GM12878 (cell line): ENCODE measurements around the gene OR10G6. TPM values are rescaled to one million over a fixed set of nuclear protein-coding genes. Genes with fewer than 3 reads are reported as not detected.

ENCODE experiments used
- ATF7 ChIP-seq: fragments of 450-650 bp; IDR thresholded peaks from 2 replicates; pipeline ENCODE4 v1.6.1; 2016; ENCODE audit warnings: low read depth, mild to moderate bottlenecking
- BRCA1 ChIP-seq: IDR thresholded peaks from 2 replicates; pipeline ENCODE4 v1.6.1; 2011; ENCODE audit warnings: low read depth, low read length, improper control_type of control experiment
- E4F1 ChIP-seq: fragments of 450-650 bp; IDR thresholded peaks from 2 replicates; pipeline ENCODE4 v1.6.1; 2018; ENCODE audit warnings: borderline replicate concordance, mild to moderate bottlenecking; ENCODE audit not compliant: partially characterized antibody
- FOXK2 ChIP-seq: fragments of 450-650 bp; IDR thresholded peaks from 2 replicates; pipeline ENCODE4 v1.6.1; 2017; ENCODE audit warnings: mild to moderate bottlenecking, moderate library complexity
- IRF3 ChIP-seq: fragments of 450-650 bp; IDR thresholded peaks from 2 replicates; pipeline ENCODE4 v1.6.1; 2014; ENCODE audit warnings: mild to moderate bottlenecking
- LARP7 ChIP-seq: fragments of 450-650 bp; IDR thresholded peaks from 2 replicates; pipeline ENCODE4 v1.6.1; 2017; ENCODE audit warnings: mild to moderate bottlenecking
- NR2F1 ChIP-seq: fragments of 450-650 bp; conservative IDR thresholded peaks from 2 replicates; pipeline ENCODE4 v1.6.1; 2017; ENCODE audit warnings: mild to moderate bottlenecking
- RFX5 ChIP-seq: IDR thresholded peaks from 2 replicates; pipeline ENCODE4 v1.6.1; 2011; ENCODE audit warnings: low read depth, low read length, improper control_type of control experiment
- SKIL ChIP-seq: fragments of 450-650 bp; IDR thresholded peaks from 2 replicates; pipeline ENCODE4 v1.6.1; 2017; ENCODE audit warnings: mild to moderate bottlenecking, low read depth, inconsistent platforms; ENCODE audit not compliant: poor library complexity, severe bottlenecking
- SMARCA5 ChIP-seq: fragments of 450-650 bp; IDR thresholded peaks from 2 replicates; pipeline ENCODE4 v1.6.1; 2017; ENCODE audit warnings: mild to moderate bottlenecking
- STAT1 ChIP-seq: fragments of 450-650 bp; conservative IDR thresholded peaks from 2 replicates; pipeline ENCODE4 v1.6.1; 2014; ENCODE audit warnings: antibody characterized with exemption, mild to moderate bottlenecking
- ZNF622 ChIP-seq: fragments of 450-650 bp; IDR thresholded peaks from 2 replicates; pipeline ENCODE4 v1.6.1; 2017; ENCODE audit warnings: mild to moderate bottlenecking, inconsistent platforms
- polyA plus RNA-seq, 11 experiments: library from polyadenylated mRNA; depleted of rRNA in 4 of 11; unstranded in 6 of 11; stranded (reverse) in 5 of 11; fragments of >200 nt; fragmentation: Nextera tagmentation in 4 of 11; fragmentation: Illumina TruSeq in 1 of 11; extraction: Ambion mirVana in 4 of 11; extraction: Trizol in 1 of 11; gene quantifications; 1 replicate in 1 of 11; 2 replicates in 10 of 11; pipeline versions ENCODE4 v1.2.1 to v1.2.3, GENCODE V29; 2011 to 2016; ENCODE audit warnings: inconsistent platforms in 2 of 11, missing spikeins in 2 of 11, low read depth in 1 of 11
- total RNA-seq, 4 experiments: library from RNA; depleted of rRNA in 3 of 4; stranded (reverse); fragments of >200 nt in 3 of 4; fragmentation: Illumina TruSeq in 1 of 4; extraction: Trizol in 1 of 4; gene quantifications; 2 replicates each; pipeline versions ENCODE4 v1.2.1 to v1.2.3, GENCODE V29; 2013 to 2021
- TF ChIP-seq, protein P1 (sequence below): fragments of 450-650 bp; formaldehyde crosslinking; IDR thresholded peaks from 2 replicates; pipeline ENCODE4 v1.4.0; 2022; ENCODE audit warnings: mild to moderate bottlenecking, moderate library complexity
- TF ChIP-seq, protein P2 (sequence below): IDR thresholded peaks from 2 replicates; pipeline ENCODE4 v1.6.1; 2012; ENCODE audit warnings: low read depth, low read length, improper control_type of control experiment
- TF ChIP-seq, protein P3 (sequence below): IDR thresholded peaks from 2 replicates; pipeline ENCODE4 v1.6.1; 2011; ENCODE audit warnings: low read depth, mild to moderate bottlenecking, low read length, moderate library complexity, borderline replicate concordance; ENCODE audit errors: extremely low read depth
- TF ChIP-seq, protein P4 (sequence below): IDR thresholded peaks from 2 replicates; pipeline ENCODE4 v1.6.1; 2012; ENCODE audit warnings: low read depth, low read length, improper control_type of control experiment

OR10G6 gene
- total and polyA plus RNA-seq, 10 of the 15 experiments (the other 5 are each of a cell fraction or from before 2014, with no cell fraction given), result not detected

- no peak for TF ChIP-seq SKIL
- no peak for TF ChIP-seq FOXK2
- TF ChIP-seq, protein P1, sequence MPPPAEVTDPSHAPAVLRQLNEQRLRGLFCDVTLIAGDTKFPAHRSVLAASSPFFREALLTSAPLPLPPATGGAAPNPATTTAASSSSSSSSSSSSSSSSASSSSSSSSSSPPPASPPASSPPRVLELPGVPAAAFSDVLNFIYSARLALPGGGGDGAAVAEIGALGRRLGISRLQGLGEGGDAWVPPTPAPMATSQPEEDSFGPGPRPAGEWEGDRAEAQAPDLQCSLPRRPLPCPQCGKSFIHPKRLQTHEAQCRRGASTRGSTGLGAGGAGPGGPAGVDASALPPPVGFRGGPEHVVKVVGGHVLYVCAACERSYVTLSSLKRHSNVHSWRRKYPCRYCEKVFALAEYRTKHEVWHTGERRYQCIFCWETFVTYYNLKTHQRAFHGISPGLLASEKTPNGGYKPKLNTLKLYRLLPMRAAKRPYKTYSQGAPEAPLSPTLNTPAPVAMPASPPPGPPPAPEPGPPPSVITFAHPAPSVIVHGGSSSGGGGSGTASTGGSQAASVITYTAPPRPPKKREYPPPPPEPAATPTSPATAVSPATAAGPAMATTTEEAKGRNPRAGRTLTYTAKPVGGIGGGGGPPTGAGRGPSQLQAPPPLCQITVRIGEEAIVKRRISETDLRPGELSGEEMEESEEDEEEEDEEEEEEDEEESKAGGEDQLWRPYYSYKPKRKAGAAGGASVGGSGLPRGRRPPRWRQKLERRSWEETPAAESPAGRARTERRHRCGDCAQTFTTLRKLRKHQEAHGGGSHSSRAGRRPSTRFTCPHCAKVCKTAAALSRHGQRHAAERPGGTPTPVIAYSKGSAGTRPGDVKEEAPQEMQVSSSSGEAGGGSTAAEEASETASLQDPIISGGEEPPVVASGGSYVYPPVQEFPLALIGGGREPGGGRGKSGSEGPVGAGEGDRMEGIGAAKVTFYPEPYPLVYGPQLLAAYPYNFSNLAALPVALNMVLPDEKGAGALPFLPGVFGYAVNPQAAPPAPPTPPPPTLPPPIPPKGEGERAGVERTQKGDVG (CRISPR knock-in tag), result no peak
- TF ChIP-seq, protein P2, sequence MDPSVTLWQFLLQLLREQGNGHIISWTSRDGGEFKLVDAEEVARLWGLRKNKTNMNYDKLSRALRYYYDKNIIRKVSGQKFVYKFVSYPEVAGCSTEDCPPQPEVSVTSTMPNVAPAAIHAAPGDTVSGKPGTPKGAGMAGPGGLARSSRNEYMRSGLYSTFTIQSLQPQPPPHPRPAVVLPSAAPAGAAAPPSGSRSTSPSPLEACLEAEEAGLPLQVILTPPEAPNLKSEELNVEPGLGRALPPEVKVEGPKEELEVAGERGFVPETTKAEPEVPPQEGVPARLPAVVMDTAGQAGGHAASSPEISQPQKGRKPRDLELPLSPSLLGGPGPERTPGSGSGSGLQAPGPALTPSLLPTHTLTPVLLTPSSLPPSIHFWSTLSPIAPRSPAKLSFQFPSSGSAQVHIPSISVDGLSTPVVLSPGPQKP, result no peak
- no peak for TF ChIP-seq LARP7
- TF ChIP-seq ATF7, result no peak
- no peak for TF ChIP-seq RFX5
- TF ChIP-seq E4F1, result no peak
- TF ChIP-seq STAT1, result no peak
- TF ChIP-seq IRF3, result no peak
- no peak for TF ChIP-seq NR2F1
- TF ChIP-seq SMARCA5, result no peak
- TF ChIP-seq, protein P3, sequence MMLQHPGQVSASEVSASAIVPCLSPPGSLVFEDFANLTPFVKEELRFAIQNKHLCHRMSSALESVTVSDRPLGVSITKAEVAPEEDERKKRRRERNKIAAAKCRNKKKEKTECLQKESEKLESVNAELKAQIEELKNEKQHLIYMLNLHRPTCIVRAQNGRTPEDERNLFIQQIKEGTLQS, result no peak
- TF ChIP-seq ZNF622, result no peak
- TF ChIP-seq, protein P4, sequence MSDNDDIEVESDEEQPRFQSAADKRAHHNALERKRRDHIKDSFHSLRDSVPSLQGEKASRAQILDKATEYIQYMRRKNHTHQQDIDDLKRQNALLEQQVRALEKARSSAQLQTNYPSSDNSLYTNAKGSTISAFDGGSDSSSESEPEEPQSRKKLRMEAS, result no peak
- no peak for TF ChIP-seq BRCA1
- TF ChIP-seq, all 136 proteins: peak for 0
Measured at GRCh38 chr11:123976770-123977560, 18.0 kb downstream of the OR10G6 start (continued).
